C1 segment of cervical spinal cord (tissue), 14 donors: Measurements from ENCODE around the gene TBCC.
"Not testable (repeated sequence)": the region's sequence is repeated elsewhere in the genome, so short reads cannot be mapped to it uniquely, and the experiment has no call there.

ENCODE experiments used
- DNase-seq, 14 donors: peaks; one replicate each; lab custom pipeline; 2025; lab: John Stamatoyannopoulos, UW

TBCC gene

GRCh38 chr6:42745640-42746462, at the start of gene TBCC:
TSS of gene TBCC (minus strand) at chr6:42746103. CDS start at chr6:42746073, 30 bp downstream.
- peak; percentile 86 to 100 (median 96) for DNase-seq

GRCh38 chr6:42795651-42796050, 49.7 kb upstream of the TBCC start:
- DNase-seq: no peak

GRCh38 chr6:42791706-42792320, 45.9 kb upstream of the TBCC start:
- no peak for DNase-seq

- no peak for DNase-seq
Measured at GRCh38 chr6:42790549-42791181, 44.8 kb upstream of the TBCC start.

- no peak for DNase-seq
Measured at GRCh38 chr6:42788671-42789070, 42.8 kb upstream of the TBCC start.

GRCh38 chr6:42787063-42787472, 41.2 kb upstream of the TBCC start:
- no peak for DNase-seq

GRCh38 chr6:42786525-42786985, 40.7 kb upstream of the TBCC start:
- DNase-seq: no peak

- DNase-seq: peak in 1 of 14 donors; percentile 30
Measured at GRCh38 chr6:42784717-42785498, 39.0 kb upstream of the TBCC start.

- DNase-seq: peak in 2 of 14 donors; percentile 49 to 78
Measured at GRCh38 chr6:42783876-42784642, 38.2 kb upstream of the TBCC start.

GRCh38 chr6:42783177-42783875, 37.4 kb upstream of the TBCC start:
- peak in 13 of 14 donors; percentile 59 to 94 (median 79) for DNase-seq

- peak in 13 of 14 donors; percentile 33 to 90 (median 74) for DNase-seq
Measured at GRCh38 chr6:42782689-42783176, 36.8 kb upstream of the TBCC start.

GRCh38 chr6:42781796-42782688, 36.1 kb upstream of the TBCC start, which contains the start of gene BICRAL:
TSS of gene BICRAL (plus strand) at chr6:42782052. CDS start at chr6:42822023, 39,971 bp downstream.
- peak in 11 of 14 donors; percentile 49 to 87 (median 64) for DNase-seq

GRCh38 chr6:42781546-42781795, 35.6 kb upstream of the TBCC start:
- no peak for DNase-seq

- DNase-seq: no peak
Measured at GRCh38 chr6:42779521-42779920, 33.6 kb upstream of the TBCC start.

- DNase-seq: peak in 1 of 14 donors; percentile 8
Measured at GRCh38 chr6:42778122-42778521, 32.2 kb upstream of the TBCC start.

- DNase-seq: no peak
Measured at GRCh38 chr6:42777126-42777822, 31.4 kb upstream of the TBCC start.

- not testable (repeated sequence) for DNase-seq
Measured at GRCh38 chr6:42774821-42775487, 29.1 kb upstream of the TBCC start.

GRCh38 chr6:42774201-42774600, 28.3 kb upstream of the TBCC start:
- DNase-seq: no peak
